ENCODE data around the gene ETS1.

ETS1 gene

DNA sequence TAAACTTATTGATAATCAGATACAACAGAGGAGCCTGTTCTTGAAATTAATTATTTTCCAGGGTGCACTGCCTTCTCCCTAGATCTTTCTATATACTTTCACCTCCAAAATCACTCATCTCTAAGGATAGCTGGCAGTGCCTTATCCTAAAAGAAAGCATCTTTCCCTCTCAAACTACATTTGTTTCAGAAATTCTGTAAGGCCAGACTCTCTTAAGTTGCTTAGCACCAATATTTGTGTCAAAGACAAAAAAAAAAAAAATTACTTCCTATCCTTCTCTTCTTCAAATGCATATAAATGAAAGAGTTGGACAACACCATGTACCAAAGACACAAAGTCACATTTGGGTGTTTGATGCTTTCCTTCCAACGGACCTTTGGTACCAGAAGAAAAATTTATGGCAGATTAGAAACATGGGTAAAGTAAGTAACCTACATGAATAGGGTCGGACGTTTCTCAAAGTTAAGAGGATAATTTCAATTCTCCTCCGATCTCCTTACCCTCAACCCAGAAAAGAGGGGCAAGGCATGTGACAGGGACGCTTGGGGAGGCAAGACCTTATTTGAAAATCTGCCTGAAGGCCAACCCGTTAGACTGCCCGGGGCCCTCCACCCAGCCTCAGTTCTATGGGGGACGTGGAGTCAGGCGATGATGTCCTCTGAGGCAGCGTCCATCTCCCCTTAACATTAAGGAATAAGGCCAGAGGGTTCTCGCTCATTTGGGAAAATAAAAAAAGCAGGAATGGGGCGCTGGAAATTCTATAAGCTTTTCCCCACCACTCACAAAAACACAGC, 66.3 kb downstream of the ETS1 start:
- DNase-seq = no peak

DNA sequence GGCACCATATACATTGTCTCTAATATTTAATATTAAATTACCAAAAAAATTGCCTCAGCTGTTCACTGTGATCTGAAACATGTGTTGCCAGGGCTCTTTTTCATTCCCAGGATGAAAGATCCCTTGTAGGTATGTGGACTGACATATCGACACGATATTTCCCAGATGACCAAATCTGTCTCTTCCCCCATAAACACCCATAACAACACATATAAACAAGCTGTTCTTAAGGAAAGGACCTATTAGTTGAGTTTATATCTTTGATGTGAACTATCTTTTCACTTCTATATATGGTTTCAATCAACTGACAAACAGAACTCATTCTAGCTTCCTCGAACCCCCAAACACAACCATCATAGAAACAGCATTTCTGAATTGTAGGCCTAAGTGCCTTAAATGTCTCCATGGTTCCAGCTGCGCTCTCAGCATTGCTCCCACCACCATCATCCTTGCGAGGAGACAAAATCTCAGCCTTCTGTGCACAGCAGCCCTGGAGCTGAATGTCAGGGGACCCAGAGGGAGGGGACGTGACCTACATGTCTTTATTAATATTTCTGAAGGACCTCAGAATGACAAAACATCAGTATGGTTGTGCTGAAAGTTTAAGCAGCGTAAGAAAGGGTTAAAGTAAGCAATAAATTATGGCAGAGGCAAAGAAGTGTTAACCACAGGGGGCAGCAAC, 67.0 kb downstream of the ETS1 start:
- DNase-seq = no peak

DNA sequence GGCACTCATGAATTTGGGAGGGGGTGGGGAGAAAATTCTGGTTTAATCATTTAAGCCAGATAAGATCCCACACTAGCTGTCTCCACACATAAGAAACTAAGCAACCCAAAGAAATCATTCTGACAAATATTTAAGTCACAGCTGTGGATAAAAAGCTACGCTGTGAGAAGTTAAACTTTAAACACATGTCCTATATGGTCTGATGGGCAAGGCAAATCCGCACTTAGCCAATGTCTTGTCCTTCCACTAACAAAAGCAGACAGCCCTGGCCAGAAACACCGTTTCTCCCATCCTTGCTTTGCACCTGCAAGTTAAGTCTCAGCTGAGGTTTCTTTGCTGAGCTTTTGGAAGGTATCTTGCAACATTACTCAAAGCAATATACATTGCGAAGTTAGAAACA, 68.0 kb downstream of the ETS1 start:
- DNase-seq = no peak

DNA sequence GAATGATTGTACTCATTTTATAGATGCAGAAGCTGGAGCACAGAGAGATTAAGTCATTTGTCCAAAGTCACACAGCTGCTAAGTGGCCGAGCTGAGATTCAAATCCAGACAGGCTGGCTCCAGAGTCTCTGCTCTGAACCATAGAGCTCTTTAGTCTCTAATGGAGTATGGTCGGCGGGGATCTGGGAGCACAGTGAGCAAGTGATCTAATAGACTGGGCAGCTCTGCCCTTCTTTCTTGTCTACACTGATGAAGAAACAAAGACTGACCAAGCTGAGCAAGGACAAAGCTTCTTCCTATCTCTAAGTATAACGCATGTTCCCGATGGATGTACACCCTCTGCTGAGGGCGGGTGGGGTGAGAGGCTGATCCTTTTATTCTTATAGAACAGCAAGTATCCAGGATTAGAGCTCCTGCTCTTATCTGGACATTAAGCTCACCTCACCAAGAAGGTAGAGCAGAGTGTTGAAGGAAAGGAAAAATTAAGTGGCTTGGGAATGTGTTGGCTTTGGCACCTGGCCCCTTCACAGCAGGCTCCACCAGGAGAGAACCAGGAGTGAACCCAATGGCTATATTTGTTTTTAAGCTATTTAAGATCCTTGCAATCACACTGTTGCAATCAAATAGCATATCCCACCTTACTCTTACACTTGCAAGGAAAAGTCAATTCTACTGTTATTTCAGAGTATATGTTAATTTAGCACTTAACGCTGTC, 68.7 kb downstream of the ETS1 start:
- DNase-seq = no peak

DNA sequence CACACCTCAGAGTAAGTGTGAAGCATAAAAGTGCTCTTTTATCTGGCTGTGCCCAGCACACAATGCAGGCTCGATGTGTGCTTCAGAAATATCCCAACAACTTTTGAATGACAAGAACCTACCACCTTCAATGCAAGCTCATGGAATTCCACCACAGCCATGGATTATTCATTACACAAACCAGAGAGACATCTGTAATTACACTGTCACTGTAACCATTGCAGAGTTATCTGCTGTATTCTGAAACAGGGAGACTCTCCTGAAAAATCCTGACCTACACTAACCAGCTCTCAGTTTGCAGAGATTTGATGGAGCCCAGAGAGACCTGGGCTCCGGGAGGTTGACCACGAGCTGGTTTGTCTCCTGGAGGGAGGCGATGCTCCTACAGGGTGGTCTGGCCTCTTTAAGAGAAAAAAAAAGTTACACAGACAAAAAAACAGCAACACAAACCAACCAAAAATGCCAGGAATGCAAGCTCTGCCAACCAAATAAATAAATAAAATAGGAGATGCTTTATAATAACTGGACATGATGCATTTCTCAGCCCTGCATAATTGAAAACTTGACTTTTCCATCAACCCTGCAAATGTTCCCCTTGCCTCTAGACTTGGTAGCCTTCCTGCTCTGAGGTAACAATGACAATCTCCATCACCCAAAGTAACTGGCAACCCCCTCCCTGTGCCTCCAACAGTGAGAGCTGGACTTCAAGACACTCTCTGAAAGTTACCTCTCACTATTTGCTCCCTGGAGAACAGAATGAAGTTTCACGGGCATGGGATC, 69.7 kb downstream of the ETS1 start:
- no peak for DNase-seq

DNA sequence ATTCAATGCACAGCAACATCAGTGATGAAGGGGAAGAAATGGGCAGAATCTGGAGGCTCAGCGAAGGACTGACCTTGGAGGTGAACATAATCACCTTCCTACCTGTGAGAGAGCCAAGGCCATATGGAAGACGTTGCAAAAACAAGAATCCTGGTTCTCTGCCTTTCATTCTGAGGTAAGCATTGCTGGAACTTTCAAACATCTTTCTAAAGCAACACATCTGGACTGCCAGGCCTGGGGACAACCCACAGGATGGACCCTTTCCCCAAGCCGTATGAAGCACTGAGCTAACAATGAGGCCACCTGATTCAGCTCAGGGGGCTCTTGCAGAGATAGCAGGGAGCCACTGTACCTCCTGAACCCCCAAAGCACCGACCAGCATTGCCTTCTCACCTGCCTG, 70.5 kb downstream of the ETS1 start:
- DNase-seq = no peak

DNA sequence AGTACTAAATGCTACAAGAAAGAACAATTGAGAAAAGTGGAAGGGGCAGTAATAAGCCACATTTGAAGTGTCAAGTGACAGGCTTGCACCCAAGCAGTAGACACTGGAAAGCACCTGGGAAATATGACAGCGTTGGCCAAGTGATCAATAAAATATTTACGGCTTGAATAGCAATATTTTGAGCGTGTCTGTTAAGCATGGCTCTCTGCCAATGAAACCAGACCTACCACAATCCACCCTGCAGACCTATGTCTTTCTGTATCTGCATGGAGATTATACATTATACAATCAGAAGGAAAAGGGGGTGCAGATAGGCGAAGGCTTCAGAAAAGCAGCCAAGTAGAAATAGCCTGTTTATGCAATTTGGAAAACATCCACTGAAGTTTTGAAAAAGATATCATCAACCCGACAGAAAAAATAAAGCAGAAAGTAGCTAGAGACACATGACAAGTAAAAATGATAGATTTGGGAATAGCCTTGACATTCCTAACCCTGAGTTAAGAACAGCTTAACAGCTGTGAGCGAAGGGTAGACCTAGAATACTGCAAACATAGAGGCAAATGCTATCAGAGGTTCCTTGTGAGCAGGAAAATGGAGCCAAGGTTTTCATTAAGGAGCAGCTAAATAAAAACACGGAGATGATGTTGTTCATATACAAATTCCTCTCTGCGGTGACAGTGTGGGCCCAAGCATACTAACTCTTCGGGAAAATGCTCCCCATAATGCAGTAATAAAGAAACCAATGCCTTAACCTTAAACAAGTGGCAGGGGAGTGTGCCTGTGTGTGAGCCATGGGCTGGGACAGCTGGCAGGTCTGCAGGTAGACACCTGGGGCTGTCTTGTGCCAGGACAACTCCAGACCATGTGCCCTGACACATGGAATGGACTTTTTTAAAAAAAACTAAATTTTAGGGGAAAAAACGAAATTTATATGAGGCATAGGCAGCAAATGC, 71.3 kb downstream of the ETS1 start:
- DNase-seq = no peak

DNA sequence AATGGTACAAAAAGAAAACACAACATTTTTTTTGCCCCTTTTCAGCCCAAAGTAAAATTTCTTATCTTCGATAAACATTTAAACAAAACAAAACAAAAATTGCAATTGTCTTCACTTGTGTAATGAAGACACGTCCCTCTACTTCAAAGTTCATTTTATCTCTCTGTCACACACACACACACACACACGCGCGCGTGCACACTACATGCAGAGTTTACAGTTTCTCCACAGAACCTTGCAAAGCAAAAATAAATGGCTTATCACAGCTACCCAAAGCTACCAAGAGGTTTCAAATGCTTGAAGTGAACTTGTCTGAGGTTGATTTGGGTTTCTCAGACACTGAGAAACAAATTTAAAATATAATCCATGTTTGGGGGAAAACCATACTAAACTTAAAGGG, 72.3 kb downstream of the ETS1 start:
- DNase-seq = no peak

DNA sequence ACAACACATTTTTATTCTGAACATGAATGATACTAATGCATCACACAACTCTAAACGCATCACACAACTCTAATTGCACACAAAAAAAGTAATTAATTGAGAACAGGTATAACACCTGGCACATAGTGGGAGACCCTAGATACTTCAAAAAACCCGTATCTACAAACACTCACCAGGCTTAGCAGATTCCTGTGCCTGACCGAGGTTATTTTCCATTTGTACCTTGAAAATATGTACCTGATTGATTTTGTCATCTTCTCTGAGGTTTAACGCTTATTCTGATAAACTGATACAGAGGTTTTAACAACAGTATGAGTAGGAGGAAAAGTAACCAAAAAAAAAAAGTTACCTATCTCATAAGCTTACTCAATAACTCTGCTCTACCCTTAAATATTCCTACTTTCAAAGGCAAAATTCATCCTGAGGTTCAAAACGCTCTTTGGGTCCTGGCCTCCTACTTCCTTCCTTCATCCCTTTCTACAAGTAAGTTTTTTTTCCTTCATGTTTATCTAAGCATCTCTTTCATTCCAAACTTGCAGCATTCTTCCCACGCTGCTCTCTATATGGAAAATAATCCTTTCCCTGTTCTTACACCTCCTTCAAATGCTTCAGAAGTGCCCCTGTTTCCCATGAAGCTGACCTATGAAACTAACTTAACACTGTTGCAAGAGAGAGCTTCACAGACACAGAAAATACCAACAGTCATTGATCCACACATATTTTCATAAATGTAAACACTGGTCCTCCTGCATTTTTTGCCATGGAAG, 73.3 kb downstream of the ETS1 start:
- DNase-seq = no peak

DNA sequence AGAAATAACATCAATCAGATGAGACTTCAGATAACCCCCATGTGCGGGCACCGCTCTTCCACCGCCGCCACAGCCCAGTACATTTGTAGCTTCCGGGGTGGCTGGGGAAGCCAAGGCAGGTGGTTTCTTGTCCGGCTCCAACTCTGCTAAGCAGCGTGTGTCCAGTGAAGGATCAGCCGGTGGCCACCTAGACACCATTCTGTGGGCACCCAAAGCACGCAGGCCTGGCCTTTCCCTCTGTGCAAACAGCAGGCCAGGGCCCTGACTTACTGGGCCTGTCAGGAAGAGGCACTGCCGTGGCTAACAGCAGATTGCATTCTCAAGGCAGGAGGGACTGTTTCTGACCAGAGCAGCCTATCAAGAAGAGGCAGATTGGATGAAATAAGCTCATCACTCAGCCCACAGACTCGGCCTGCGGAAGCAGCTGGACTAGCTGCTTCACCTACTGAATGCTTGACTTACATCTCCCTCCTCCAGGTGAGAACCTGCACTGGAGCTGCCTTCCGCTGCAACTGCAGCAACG, 74.8 kb downstream of the ETS1 start:
- DNase-seq = no peak

DNA sequence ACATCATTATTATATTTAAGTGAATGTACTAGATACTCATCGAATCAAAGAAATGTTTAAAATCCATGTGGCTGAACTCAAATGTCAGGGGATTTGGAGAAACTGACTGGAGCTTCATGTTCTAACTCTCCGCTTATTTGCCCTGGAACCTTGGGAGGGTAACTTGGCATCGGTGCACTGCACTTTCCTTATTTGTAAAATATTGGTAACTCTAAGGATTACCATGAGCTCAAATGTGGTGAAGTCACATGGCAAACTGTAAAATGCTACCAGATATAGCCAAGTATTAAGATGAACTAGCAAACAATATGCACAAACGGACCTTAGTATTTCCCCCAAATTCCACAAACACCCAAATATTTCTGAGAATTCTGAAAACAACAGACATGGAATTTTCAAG, 75.6 kb downstream of the ETS1 start:
- DNase-seq = no peak

DNA sequence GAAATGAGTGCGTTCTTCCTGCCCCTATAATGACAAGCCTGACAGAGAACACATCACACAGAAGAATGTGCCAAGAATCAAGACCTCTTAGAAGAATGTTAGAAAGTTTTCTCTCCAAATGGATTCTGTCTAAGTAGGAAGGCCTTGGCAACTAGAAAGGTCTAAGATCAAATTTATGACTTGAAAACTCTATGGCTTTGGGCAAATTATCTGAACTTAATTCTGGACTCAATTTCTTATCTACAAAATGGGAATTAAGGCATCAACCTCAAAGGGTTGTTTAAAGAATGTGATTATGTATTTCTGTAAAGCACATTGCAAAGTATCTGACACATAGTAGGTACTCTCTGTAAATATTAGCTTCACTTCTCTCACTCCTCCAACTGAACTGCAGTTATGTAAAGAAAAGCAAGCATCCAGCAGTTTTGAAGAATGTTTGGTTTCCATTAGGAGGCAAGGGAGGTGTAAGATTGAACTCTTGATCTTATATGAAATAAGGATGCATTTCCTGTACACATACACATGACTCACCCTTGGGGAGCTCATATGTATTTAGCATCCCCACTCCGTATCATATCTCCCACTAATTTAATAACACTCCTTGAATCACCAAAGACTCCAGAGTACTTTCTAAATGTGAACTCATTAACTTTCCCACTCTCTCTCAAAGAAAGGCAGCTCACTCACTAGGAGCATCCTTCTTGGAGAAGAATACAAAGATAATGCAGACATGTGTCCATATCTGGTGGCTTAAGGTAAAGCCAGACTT, 77.6 kb downstream of the ETS1 start:
- no peak for DNase-seq

DNA sequence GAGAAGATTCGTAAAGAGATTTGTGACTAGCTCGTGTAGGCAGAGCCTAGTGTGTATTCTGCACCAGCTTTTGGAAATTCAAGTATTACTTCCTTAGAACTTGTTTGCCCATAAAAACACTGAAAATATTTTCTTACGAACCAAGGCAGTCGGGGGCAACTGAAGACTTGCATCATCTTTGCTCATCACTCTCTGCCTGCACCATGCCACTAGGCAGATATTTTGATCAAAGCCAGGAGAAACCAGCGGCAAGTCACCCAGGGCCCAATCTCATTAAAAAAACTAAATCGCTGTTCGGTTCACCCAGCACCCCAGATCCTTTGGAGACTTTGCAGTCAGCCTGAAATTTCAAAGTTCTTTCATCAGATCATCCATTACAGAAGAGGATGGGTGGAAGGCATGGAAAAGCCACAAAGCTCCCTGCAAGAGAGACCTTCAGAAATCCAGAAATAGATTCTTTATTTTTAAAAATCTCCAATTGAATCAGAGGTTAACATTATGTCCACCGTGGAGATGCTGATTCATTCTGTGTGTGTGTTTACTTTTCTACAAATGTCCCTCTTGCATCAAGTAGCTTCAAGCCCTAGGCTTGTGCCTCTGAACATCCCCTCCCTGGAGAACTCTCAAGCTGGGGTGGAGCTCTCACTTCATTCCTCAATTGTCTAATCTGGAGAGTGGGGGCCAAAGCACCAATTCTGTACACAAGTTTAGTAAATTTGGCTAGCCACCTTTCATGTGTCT, 78.4 kb downstream of the ETS1 start:
- DNase-seq = no peak

DNA sequence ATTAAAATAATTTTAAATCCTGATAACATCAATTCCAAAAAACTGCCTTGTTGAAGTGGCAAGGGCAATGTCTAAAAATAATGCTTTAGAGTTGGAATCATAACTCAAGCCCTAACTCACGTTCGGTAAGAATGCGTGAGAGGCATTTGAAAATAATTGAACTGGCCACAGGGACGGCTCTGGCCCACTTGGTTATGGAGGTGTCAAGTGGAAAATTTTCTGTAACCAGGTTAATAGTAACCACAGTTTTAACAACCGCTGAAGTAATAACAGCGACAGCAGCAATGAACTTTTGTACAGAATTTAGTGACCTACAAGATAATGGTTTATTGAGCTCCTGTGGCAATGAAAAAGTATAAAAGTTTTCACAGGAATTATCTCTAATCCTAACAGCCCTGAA, 79.4 kb downstream of the ETS1 start:
- no peak for DNase-seq

DNA sequence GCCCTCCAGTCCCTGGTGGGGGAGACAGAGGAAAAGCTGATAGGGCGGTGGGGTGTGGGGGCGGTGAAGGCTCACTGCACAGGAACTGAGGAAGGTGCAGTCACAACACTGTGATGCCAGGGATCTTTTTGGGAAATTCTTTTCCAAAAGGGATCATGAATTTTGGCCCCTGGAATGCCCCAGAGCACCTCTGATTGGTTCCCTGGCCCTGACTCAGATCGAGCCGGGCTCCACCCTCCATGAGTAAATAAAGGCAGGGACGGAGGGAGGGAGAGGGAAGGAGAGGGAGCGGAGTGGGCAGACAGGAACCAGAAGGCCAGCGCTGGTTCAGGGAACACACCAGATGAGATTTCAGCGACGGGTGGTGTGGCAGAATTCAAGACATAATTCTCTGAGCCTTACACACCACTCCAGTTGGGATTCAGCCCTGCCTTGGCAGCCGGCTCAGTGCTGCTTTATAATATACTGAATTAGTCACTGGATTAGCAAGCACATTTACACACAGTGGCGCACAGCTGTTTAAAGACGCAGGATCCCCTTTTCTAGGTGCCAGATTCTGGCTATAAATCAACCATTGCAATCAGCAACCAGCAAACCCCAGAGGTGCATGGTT, 80.3 kb downstream of the ETS1 start:
- peak in 24 of 58 donors; percentile 19 to 68 (median 38) for DNase-seq

DNA sequence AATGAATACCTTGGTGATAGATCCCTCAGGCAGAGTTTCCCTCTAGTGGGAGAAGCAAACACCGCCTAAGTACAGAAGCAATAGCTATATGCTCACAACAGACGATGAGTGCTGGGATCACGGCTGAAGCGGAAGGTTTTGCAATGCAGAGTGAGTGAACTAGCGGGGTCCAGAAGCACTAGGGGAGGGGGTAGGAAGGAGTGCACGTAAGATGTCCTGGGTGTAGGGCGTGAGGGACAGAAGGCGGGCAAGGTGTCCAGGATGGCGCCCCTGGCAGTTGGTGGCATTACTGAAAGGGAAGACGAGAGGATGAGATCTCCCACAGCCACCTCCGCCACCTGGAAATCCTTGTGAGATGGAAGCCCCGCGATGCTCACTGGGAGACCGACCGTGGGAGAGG, 81.0 kb downstream of the ETS1 start:
- no peak for DNase-seq

DNA sequence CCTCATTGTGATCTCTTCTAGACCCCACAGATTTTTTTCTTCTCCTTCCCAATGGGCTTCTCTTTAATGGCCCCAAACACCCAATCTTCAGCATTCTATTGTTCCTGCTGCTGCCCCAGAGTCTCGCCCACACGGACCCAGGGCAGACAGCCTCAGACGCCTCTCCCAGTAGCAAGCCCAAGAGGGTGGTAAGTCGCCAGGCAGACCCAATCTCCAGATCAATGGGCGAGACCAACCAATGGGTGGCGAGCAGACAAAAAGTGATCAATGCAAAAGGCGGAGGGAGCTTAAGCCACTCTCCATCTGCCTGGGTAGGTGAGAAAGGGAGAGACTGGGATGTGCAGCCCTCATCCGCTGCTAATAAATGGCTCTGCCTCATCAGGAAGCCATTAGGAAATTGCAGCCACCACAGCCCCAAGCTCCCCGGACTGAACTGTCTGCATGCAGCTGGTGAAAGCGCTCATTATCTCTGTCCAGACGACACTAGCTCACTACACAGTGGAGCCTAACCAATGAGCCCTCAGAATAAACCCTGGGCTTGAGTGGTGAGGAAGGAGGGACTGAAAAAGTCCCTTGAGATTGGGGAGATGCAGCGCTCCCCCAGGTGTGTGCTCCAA, 81.8 kb downstream of the ETS1 start:
- peak in 7 of 58 donors; percentile 8 to 43 (median 24) for DNase-seq
